Mucosa of gallbladder (tissue), 1 donor: ENCODE measurements around the gene VRK1. TPM values are rescaled to one million over a fixed set of nuclear protein-coding genes. Genes with fewer than 3 reads are reported as not detected.
"Not testable (repeated sequence)": the region's sequence is repeated elsewhere in the genome, so short reads cannot be mapped to it uniquely, and the experiment has no call there.

Experiments used
- DNase-seq: peaks from one replicate; pipeline ENCODE4 v3.0.0-alpha.2; 2020; ENCODE audit warnings: low spot score
- total RNA-seq: library from RNA; stranded (reverse); gene quantifications from one replicate; pipeline ENCODE4 v1.2.1, GENCODE V29; 2021
- donor health status: DM: no; HTN: no; CAD: no.

Gene VRK1, protein sequence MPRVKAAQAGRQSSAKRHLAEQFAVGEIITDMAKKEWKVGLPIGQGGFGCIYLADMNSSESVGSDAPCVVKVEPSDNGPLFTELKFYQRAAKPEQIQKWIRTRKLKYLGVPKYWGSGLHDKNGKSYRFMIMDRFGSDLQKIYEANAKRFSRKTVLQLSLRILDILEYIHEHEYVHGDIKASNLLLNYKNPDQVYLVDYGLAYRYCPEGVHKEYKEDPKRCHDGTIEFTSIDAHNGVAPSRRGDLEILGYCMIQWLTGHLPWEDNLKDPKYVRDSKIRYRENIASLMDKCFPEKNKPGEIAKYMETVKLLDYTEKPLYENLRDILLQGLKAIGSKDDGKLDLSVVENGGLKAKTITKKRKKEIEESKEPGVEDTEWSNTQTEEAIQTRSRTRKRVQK
- 12.1 TPM for total RNA-seq

DNA sequence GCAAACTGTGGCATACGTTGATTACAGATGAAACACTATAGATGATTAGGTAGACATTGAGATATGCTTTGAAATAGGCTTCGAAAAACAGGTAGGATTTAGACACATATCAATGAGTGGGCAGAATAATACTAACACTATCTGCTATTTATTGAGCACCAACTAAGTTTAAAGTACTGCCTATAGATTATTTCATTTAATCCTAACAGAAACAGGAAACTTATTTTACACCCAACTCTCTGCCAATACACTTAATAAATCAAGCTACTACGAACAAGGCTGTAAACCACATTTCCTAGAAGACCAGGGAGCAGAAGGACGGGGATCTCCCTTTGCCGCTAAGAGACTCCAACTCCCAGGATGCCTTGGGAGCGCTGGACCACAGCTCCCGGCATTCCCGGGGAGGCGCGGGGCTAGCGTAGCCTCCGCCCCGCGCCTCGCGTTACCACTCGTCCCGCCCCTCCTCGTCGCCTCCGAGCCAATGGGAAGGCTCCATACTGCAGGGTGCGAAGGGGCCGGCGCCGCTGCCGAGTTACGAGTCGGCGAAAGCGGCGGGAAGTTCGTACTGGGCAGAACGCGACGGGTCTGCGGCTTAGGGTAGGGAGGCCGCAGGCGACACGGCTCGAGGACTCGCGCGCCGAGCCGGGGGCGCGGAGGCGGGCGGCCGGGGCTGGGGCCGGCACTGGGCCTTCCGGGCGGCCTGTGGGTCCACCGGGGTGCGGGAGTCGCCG lies at the start of gene VRK1:
TSS of gene VRK1 (plus strand) at position 532 of the 731 bp plus-strand sequence. CDS start 36,090 bp downstream, outside the sequence.
- DNase-seq = peak; percentile 97

DNA sequence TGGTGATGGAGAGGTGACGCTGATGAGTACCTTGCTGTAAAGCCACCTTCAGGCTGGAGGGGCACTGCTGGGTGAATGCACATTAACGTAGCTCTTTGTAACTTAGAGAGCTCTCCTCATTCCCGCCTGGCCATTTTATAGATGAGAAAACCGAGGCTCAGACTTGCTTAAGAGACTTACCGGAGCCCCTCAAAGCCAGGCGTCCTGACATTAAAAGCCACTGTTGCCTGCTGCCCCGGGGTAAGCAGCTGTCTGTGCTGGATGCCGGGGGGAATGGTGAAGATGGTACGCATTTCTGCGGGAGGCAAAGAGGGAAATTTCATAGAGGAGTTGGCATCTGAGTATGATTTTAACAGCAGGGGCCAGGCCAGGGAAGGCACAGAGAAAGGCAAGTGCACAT lies 49.6 kb upstream of the VRK1 start:
- no peak for DNase-seq

DNA sequence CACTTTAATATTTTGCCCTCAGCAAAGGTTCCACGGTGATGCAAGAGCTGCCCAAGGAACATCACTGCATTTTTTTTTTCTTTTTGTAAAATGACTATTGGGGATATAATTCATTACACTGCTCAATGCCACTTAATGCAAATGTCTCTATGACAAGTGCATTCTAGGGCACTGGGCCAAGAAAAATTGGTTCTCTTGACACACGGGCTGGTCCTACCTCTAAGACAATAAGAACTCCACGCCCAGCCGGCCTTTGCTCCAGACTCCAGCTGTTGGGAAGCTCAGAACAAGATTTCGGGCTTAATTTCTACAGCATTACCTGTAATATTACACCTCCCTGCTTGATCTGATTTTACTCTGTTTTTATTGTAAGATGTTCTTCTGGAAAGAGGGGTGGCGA lies 48.8 kb upstream of the VRK1 start:
- peak; percentile 45 for DNase-seq

DNA sequence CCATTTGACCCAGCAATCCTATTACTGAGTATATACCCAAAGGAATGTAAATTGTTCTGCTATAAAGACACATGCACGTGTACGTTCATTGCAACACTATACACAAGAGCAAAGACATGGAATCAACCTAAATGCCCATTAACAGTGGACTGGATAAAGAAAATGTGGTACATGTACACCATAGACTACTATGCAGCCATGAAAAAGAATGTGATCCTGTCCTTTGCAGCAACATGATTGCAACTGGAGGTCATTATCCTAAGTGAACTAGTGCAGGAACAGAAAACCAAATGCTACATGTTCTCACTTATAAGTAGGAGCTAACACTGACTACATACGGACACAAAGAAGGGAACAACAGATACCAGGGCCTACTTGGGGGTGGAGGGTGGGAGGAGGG lies 45.7 kb upstream of the VRK1 start:
- no peak for DNase-seq

DNA sequence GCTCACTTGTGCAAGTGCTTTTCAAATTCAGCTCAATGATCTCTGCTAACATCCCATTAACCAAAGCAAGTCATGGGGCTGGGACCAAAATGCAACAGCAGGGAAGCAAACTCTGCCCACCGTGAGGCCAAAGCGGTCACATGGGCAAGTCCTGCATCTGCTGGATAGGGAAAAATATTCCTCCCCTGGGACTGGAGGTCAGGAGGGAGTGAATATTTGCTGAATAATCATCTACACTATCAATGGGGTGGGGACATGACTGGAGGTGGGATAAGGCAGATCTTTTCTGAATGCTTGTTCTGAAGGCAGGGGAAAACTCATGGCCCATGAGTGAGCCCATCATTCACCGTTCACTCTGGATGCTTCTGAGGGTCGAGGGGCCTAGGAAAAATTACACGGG lies 45.1 kb upstream of the VRK1 start:
- no peak for DNase-seq

DNA sequence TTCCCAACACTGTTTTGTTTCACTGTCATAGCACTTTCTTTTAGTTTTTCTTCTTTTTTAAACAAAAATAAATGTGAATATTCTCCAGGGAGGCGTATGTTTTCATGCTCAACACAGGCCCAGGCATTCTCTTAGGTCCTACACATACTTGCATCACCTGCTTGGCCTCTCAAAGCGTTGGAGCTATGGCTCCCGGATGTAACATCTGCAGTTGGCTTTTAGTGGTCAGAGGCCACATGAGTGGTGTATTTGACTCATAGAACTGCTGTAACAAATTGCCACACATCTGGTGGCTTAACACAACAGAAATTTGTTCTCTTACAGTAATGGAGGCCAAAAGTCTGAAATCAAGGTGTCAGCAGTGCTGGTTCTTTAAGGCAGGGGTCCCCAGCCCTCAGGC lies 44.6 kb upstream of the VRK1 start:
- no peak for DNase-seq

DNA sequence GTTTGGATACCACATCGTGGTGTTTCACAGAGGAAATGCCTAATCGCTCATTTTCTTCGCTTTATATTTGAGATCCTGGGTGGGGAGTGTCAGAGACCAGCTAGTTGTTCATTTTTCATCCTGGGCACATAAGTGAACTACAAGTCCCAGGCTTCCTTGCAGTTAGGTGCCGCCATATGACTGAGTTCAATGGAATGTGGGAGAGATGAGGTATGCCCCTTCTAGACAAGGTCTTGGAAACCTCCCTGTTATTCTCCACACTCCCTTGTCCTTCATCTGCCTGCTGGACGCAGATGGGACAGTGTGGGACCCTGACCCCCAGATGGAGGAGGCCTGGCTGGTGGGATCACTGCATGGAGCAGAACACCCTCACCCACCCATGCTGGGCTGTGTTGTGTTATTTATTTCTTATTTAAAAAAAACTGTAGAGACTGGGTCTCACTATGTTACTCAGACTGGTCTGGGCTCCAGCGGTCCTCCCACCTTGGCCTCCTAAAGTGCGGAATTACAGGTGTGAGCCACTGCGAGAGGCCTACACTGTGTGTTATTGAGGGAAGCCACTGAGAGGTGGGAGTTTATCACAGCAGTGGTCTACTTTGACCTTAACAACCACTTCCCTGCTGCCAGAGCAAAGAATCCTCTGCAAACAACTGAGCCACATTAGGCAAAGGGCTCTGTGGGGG lies 42.9 kb upstream of the VRK1 start:
- no peak for DNase-seq

DNA sequence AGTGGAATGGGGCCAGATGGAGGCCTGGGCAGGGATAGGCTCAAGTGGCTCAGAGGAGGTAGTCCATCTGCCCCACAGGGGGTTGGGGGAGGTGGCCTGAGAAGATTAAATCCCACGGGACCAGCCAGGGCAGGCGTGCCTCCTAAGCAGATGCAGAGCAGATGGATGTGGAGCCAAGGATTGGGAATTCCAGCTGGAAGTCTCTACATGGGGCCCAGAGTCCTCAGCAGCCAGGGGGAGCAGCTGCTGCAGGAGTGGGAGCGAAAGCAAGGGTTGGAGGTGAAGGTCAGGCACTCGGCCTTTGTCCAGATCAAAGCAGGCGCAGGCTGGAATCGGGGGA lies 42.4 kb upstream of the VRK1 start:
- no peak for DNase-seq

DNA sequence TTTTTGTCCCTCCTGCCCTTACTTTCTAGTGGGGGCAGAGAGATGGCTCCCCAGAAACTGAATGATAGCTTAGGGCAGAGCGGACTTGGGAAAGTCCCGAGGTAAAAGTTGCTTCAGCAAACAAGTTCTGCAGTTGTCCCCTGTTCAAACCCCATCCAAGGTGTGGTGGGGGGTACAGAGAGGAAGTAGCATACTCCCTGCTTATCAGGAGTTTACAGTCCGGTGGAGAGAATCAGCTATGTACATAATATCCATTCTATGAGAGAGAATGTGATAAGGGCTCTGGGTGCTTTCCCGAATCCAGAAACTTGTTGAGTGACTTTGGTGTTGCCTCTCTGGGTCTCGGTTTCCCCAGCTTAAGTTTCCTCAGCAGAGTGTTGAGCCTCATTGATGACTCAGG lies 40.4 kb upstream of the VRK1 start:
- DNase-seq = no peak

DNA sequence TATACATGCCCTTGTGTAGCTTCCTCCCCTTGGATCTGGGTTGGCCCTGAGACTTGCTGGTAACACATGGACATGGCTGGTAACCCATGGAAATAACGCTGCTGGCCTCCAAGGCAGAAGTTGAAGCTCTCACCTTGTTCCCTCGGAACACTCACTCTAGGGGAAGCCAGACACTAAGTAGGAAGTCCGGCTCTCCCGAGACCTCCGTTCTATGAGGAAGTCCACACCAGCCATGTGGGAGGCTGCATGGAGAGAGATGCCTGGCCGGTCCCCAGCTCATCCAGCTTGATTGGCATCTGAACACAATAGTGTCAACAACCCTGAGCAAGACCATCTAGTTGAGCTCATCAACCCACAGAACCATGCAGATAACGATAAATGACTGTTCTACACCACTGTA lies 39.7 kb upstream of the VRK1 start:
- DNase-seq = no peak

DNA sequence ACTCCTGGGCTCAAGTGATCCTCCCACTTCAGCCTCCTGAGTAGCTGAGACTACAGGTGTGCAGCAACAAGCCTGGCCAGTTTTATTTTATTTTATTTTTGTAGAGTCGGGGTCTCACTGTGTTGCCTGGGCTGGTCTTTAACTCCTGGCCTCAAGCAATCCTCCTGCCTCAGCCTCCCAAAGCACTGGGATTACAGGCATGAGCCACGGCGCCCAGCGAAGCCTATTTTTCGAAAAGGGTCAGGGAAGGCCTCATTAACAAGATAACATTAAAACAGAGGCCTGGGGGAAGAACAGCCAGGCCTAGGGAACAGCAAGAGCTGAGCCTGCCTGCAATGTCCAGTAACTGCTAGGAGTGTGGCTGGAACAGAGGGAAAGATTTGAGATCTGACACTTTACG lies 36.1 kb upstream of the VRK1 start:
- no peak for DNase-seq

DNA sequence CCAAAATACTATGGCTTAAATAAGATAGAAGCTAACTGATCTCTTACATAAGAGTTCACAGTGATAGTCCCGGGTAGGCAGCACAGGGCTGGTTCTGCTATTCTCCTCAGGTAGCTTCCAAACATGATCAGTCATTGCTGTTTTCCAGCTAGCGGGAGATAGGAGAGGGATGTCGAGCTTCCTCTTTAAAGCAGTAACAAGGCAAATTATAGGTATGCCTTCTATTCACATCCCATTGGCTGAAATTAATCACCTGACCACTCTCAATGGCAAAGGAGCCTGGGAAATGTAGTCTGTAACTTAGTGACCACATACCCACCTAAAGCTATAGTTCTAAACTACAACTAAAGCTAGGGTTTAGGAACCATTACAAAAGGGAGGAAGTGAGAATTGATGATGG lies 34.5 kb upstream of the VRK1 start:
- peak; percentile 17 for DNase-seq

DNA sequence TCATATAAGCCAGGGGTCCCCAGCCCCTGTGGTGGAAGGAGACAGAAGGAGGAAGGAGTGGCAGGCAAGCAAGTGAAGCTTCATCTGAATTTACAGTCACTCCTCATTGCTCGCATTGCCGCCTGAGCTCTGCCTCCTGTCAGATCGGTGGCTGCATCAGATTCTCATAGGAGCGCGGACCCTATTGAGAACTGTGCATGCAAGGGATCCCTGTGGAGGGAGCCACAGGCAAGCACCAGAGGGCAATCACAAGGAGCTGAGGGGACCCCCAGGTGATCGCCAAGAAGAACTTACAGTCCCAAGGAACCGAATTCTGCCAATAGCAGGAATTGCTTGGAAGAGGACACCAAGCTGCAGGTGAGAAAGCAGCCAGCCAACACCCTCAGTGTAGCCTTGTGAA lies 33.2 kb upstream of the VRK1 start:
- DNase-seq = no peak

DNA sequence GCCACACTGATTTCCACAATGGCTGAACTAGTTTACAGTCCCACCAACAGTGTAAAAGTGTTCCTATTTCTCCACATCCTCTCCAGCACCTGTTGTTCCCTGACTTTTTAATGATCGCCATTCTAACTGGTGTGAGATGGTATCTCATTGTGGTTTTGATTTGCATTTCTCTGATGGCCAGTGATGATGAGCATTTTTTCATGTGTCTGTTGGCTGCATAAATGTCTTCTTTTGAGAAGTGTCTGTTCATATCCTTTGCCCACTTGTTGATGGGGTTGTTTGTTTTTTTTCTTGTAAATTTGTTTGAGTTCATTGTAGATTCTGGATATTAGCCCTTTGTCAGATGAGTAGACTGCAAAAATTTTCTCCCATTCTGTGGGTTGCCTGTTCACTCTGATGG lies 32.0 kb upstream of the VRK1 start:
- DNase-seq = not testable (repeated sequence)

DNA sequence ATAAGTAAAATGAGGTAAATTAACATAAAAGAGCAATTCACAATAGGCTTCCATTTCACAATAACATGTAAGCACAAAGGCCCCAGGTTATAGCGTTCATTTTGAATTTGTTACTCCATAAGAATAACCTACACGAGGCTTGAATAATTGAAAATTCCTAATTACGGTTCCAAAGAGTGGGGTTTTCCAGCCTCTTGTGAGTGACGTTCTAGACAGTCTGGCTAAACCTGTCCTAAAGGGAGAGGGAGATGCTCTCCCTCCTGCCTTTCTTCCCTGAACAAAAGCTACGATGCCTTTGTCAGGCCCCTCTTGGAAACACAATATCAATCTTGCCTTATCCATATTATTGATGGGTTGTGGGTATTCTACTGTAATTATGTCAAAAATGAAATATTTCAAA lies 24.3 kb upstream of the VRK1 start:
- DNase-seq = no peak

DNA sequence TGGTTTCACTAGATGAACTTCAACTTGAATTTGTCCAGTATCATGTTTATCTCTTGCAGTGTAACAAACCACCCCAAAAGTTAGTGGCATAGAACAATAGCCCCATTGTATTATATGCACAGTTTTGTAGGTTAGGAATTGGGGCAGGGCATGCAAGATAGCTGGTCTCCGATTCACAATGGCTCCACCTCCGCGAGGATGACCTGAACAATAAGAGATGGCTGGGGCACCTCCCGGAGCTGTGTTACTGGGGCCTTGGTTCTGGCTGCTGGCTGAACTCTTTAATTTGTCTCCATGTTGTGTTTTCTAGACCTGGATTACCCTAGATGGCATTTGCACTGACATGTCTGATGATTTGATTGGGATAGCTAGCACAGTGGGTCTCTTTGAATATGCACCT lies 20.4 kb upstream of the VRK1 start:
- DNase-seq = no peak

DNA sequence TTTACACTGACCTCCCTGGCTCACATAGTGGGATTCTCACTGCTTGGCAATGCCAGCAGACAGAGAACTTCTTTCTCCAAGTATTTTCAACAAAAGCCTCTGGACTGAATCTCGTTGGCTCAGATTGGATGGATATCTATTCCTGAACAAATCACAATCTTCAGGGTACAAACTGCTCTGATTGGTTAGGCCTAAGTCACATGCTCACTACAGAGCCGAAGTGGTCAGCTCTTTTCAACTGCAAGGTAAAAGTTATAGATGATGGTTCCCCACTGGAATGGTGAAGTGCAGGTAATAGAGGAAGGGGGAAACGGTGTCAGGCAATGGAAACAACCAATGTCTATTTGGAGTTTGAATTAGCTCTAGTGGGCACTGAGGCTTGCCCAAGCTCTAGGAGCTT lies 16.7 kb upstream of the VRK1 start:
- DNase-seq = no peak

DNA sequence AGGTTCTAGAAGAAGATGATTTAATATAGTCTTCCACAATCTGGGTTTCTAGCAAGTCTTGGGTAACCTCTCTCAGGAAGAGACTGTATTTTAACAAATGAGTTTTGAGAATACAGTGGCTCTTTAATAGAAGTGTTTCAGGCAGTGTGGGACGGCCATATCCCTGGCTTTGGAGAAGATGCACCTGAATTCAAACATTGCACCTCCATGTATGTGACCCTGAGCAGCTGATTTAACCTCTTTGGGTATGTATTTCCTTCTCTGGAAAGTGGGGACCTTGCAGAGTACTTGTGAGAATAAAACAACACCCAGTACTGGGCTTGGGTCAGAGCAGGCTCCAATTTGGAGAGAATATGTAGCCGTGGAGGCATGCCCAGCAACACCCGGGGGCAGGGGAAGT lies 15.8 kb upstream of the VRK1 start:
- no peak for DNase-seq

DNA sequence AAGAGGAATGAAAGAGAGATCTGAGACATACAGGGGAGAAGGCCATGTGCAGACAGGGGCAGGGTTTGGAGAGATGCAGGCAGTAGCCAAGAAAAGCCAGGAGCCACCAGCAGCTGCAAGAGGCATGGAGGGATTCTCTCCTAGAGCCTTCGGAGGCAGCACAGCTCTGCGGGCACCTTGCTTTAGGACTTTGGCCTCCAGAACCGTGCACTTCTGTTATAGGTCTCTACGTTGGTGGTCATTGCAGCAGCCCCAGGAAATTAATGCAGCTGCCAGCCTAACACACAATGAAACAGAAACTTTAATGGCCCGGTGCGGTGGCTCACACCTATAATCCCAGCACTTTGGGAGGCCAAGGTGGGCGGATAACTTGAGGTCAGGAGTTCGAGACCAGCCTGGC lies 14.7 kb upstream of the VRK1 start:
- no peak for DNase-seq

DNA sequence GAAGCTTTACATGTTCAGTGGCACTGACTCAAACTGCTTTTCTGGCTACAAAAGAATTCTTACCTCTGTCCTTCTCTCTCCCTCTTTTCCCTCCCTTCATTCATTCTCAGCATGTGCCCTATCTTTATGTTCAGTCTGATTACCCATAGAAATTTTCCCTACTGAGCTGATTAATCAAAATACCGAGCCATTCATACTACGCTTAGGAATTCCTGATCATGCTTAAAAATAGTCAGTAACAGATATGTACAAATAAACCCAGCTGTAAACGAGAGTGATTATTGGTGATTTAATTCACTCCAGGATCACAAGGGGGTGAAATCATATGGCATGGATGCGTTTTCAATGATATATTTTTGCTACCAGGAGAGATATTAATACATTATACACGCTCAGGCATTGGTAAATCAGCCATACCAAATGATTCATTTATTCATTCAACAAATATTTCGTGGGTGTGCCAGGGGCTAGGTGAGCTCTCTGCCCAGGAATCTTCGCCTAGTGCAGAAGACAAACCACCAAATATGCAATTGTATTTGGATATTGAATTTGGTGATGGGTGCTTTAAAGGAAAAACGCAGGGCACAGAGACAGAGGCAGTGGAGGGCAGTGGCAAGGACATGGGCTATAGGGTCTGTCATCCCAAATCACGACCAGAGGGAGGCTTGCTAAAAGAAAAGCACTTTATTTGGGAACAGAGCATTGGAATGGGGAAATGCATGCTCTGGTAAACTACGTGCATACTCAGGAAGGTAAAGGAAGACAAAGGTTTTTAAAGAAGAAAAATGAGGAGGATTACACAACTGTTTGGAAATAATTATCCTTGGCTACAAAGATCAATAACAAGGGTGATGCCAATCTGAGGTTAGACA lies 13.9 kb upstream of the VRK1 start:
- no peak for DNase-seq

DNA sequence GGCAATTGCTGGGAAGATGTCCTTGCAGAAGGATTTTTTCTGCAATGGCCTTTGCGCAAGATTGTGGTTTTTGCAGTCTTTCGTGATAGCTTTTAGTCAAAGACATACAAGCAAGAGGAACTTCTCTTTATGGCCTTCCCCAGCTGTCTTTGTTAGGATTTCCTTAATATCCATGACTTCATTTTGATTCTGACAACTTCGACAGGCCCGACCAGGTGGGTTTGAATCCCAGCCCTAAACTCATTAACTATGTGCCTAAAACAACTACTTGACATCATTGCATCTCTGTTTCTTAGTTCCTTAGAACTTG lies 13.3 kb upstream of the VRK1 start:
- no peak for DNase-seq

DNA sequence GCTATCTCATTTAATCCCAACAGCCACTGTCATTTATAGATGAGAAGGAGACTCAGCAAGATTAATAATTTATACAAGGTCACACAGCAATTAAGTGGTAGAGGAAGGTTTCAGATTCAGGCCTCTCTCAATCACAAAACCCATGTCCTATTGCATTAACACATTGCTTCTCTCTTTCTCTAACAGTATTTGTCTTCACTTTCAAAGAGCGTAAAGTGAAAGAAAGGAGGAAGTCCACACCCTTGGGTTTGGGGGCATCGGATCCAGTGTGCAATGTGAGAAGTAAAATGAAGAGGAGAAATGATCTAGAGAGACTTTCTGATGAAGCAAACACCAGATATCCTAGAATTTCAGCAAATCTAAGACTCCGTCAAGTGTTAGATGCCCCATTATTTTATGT lies 7.0 kb upstream of the VRK1 start:
- DNase-seq = no peak
